Spinal cord (tissue), 10 donors: ENCODE measurements around the gene FAM168B. TPM values are rescaled to one million over a fixed set of nuclear protein-coding genes. Genes with fewer than 3 reads are reported as not detected.

Experiments used
- DNase-seq, 6 donors: peaks; one replicate each; pipeline versions ENCODE4 v3.0.0 to v3.0.0-alpha.2; 2013 to 2015; ENCODE audit warnings: low spot score in 6 of 6, low read depth in 4 of 6
- H3K27ac ChIP-seq: one replicate; pipeline ENCODE4 v1.5.1; 2013; ENCODE audit warnings: low read depth, low read length, control low read depth
- H3K27me3 ChIP-seq: one replicate; pipeline ENCODE4 v1.6.1; 2013; ENCODE audit warnings: low read length; ENCODE audit not compliant: control insufficient read depth, insufficient read depth
- H3K36me3 ChIP-seq: one replicate; pipeline ENCODE4 v1.6.1; 2013; ENCODE audit warnings: low read length; ENCODE audit not compliant: control insufficient read depth, insufficient read depth
- H3K4me1 ChIP-seq: one replicate; pipeline ENCODE4 v1.6.1; 2013; ENCODE audit warnings: low read length; ENCODE audit not compliant: control insufficient read depth, insufficient read depth
- H3K4me3 ChIP-seq: one replicate; pipeline ENCODE4 v1.5.1; 2013; ENCODE audit warnings: low read depth, low read length, control low read depth
- H3K9me3 ChIP-seq: one replicate; pipeline ENCODE4 v1.6.1; 2013; ENCODE audit warnings: low read length; ENCODE audit not compliant: control insufficient read depth, insufficient read depth
- WGBS: methylation state at CpG from one replicate; pipeline ENCODE4 v1.1.5; 2013; ENCODE audit warnings: missing lambda C conversion rate; ENCODE audit not compliant: insufficient coverage; 5-methylcytosine and 5-hydroxymethylcytosine counted together
- long read RNA-seq, 4 donors: transcript quantifications; one replicate each; lab custom pipeline, GENCODE V29; 2026
- polyA plus RNA-seq, 2 donors: library from polyadenylated mRNA; unstranded; fragments of 120-200 nt; gene quantifications; one replicate each; pipeline ENCODE4 v1.2.1, GENCODE V29; 2013; ENCODE audit not compliant: insufficient read length in 2 of 2
- total RNA-seq, 2 donors: library from RNA; depleted of rRNA in 1 of 2; stranded (reverse); fragments of 120-200 nt in 1 of 2; fragments of >200 nt in 1 of 2; gene quantifications; one replicate each; pipeline versions ENCODE4 v1.2.3 to v1.2.4, GENCODE V29; 2013 to 2014
- donor health status: healthy.

FAM168B gene, protein sequence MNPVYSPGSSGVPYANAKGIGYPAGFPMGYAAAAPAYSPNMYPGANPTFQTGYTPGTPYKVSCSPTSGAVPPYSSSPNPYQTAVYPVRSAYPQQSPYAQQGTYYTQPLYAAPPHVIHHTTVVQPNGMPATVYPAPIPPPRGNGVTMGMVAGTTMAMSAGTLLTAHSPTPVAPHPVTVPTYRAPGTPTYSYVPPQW
- total RNA-seq: 100 to 1,000 TPM in 1 of 2 donors, 10 to 100 TPM in 1; 76.0 to 123 TPM
- polyA plus RNA-seq: 100 to 1,000 TPM; 142 to 172 TPM
- long read RNA-seq, donor 1, full-length matches to known transcripts: 41 of 68 reads
- long read RNA-seq, donor 1, partial matches to known transcripts: 27 of 68 reads
- long read RNA-seq, donor 1, other reads (novel, unspliced or antisense): 0 of 68 reads
- long read RNA-seq, donor 2, transcript FAM168B-201 (7 exons, 944 nt): major isoform, 12 of 29 reads
- long read RNA-seq, donor 2, partial matches to known transcripts: 17 of 29 reads
- long read RNA-seq, donor 2, other reads (novel, unspliced or antisense): 0 of 29 reads
- long read RNA-seq, donor 3, full-length matches to known transcripts: 13 of 49 reads
- long read RNA-seq, donor 3, partial matches to known transcripts: 36 of 49 reads
- long read RNA-seq, donor 3, other reads (novel, unspliced or antisense): 0 of 49 reads
- long read RNA-seq, donor 4, transcript FAM168B-201 (7 exons, 944 nt): major isoform, 15 of 29 reads
- long read RNA-seq, donor 4, partial matches to known transcripts: 14 of 29 reads
- long read RNA-seq, donor 4, other reads (novel, unspliced or antisense): 0 of 29 reads

DNA sequence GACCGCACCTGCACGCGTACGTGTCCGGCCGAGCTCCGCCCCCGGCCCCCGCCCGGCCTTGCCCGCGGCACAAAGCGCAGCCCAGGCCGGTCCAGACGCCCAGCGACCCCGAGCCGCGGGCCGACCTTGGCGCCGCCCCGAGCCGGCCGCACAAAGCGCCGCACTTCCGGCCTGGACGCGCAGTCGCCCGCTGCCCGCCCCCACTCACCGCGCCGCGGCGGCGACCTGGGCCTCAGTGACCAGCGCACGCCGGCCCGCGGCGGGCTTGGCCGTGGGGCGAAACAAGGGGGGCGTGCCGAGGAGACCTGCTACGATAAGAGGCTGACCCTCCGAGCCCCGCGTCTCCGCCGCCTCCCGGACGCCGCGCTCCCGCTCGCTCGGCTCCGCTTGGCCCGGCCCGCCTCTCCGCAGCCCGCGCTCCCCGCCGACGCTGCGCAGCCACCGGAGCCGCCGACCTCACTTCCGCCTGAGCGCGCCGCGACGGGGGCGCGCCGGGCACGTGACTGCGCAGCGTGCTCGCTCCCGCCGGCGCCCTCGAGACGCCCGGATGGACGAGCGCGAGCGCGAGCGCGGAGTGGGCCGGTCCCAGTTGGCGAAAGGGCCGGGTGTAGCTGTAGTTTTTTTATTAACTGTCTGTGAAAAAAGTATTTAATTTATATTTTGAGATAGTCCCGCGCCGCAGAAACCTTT, at the start of gene FAM168B:
Gene FAM168B (minus strand): TSS at position 455 of the 690 bp plus-strand sequence. CDS start 10,814 bp downstream, outside the sequence.
- DNase-seq: peak; percentile 84 to 98 (median 91)
- Histone ChIP-seq H3K36me3 (peaks cover 21% of the 10 kb centered on the region), H3K9me3 (no peaks in the 10 kb centered on the region), H3K4me1 (peaks cover 18% of the 10 kb centered on the region), H3K27ac (peak within 1 kb of the TSS; percentile 98), H3K27me3 (no peaks in the 10 kb centered on the region), H3K4me3 (peak within 1 kb of the TSS; percentile 88)
- under 1% methylated on average over 107 of the region's 107 CpGs for WGBS

DNA sequence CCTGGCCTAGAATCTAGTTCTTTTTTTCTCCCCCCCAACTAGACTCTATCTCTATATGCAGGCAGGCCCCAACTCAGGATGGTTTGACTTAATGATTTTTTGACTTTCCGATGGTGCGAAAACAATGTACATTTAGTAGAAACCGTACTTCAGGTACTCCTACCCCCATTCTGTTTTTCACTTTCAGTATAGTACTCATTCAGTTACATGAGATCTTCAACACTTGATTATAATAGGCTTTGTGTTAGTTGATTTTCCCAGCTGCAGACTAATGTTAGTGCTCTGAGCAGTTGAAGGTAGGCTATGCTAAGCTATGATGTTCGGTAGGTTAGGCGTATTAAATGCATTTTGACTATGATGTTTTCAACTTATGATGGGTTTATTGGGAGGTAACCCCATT, 49.6 kb upstream of the FAM168B start:
- no peaks in the 10 kb centered on the region for H3K4me1 ChIP-seq
- H3K9me3 ChIP-seq: no peaks in the 10 kb centered on the region
- peaks cover 20% of the 10 kb centered on the region for H3K36me3 ChIP-seq
- no peaks in the 10 kb centered on the region for H3K27me3 ChIP-seq
- WGBS: no CpG with 5 or more reads among the region's 5 CpGs
- H3K4me3 ChIP-seq: no peak overlapping the region
- DNase-seq: no peak
- no peak overlapping the region for H3K27ac ChIP-seq

DNA sequence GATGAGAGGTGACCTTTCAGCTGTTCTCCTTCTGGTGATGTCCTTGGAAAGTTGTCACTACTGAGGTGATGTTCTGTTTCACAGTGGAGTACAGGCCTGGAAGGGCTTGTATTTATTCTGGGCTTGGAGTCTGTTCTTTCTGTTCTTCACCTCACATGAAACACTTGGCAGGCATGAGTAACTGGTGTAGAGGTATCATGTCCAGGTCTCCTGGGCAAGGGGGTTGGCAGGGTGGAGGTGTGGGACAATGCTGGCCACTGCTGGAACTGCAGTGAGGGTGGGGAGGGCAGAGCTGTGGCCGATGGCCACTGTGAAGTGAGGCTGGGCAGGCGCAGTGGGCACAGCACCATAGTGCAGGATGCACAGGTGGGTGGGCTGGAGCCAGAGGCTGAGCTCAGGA, 47.3 kb upstream of the FAM168B start:
- Histone ChIP-seq H3K4me3 (no peak overlapping the region), H3K9me3 (no peaks in the 10 kb centered on the region), H3K27ac (no peak overlapping the region), H3K36me3 (peaks cover 10% of the 10 kb centered on the region), H3K4me1 (no peaks in the 10 kb centered on the region), H3K27me3 (no peaks in the 10 kb centered on the region)
- DNase-seq: no peak
- WGBS: 97% methylated on average over 2 of the region's 2 CpGs

DNA sequence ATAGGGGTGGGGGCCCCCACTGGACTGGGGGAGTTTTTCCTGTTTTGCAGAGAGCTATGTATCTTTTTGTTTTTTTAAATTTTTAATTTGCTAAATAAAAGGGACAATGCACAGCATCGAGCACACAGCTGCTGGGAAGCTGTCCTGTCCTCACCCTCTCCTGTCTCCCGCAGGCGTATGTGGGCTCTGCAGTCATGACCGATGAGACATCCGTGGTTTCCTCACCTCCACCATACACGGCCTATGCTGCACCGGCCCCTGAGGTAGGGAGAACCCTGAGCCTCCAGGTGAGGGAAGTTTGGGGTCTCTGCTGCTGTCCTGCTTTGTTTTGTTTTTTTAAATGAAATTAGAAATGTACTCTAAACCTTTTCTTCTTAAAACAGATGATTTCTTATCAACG, 39.5 kb upstream of the FAM168B start:
- H3K27ac ChIP-seq: no peak overlapping the region
- DNase-seq: no peak
- no CpG with 5 or more reads among the region's 8 CpGs for WGBS

DNA sequence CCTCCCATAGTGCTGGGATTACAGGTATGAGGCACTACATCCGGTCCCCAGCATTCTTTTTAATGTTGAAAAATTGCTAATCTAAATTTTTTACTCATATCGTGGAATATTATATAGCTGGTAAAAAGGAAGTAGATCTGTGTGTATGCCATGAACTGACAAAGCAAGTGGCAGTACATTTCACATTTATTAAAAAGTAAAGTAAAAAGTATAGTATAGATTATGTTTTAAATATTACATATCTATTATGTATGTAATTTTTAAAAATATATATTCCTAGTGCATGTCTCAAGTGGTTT, 37.0 kb upstream of the FAM168B start:
- peaks cover 34% of the 10 kb centered on the region for H3K36me3 ChIP-seq
- no peaks in the 10 kb centered on the region for H3K27me3 ChIP-seq
- H3K27ac ChIP-seq: no peak overlapping the region
- peaks cover 6% of the 10 kb centered on the region for H3K4me1 ChIP-seq
- no peak for DNase-seq
- H3K4me3 ChIP-seq: no peak overlapping the region
- WGBS: no CpG with 5 or more reads among the region's 2 CpGs
- no peaks in the 10 kb centered on the region for H3K9me3 ChIP-seq

More for the DNA sequence above, 39.5 kb upstream of the FAM168B start:
- no peaks in the 10 kb centered on the region for H3K4me1 ChIP-seq
- H3K4me3 ChIP-seq: no peak overlapping the region
- H3K27me3 ChIP-seq: no peaks in the 10 kb centered on the region
- H3K36me3 ChIP-seq: peaks cover 36% of the 10 kb centered on the region
- no peaks in the 10 kb centered on the region for H3K9me3 ChIP-seq

DNA sequence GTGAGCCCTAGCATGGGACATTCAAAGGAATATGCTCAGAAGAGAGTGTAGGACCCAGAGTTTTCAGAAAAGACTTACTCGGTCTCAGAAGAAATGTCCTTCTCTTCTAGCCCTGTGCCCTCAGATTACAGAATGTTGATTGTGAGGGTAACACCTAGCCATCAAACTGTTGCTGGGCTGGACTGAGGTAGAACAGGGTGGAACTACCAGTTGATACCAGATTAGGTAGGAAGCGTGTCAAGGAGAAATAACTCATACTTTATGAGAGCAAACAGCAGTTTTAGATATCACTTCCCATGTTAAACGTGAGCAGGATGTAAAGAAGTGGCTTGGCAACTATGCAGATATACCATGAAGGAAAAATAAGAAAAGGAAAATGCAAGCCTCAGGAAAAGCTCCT, 34.7 kb upstream of the FAM168B start:
- WGBS: 100% methylated on average over 1 of the region's 3 CpGs
- no peaks in the 10 kb centered on the region for H3K27me3 ChIP-seq
- no peak overlapping the region for H3K27ac ChIP-seq

DNA sequence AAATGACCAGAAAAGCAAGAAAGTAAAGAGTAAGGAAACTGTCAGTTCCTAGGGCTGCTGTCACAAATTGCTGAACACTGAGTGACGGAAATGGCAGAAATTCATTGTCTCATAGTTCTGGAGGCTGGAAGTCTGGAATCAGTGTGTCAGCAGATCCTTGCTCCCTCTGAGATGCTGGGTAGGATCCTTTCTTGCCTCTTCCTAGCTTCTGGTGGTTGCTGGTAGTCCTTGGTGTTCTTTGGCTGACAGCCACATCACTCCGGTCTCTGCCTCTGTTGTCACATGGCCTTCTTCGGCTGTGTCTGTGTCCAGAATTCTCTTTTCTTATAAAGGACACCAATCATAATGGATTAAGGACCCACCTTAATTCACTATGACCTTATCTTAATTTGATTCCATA, 33.8 kb upstream of the FAM168B start:
- DNase-seq: no peak
- Histone ChIP-seq H3K27ac (peak overlapping the region; percentile 45), H3K4me1 (peaks cover 6% of the 10 kb centered on the region), H3K9me3 (no peaks in the 10 kb centered on the region), H3K27me3 (no peaks in the 10 kb centered on the region), H3K36me3 (peaks cover 20% of the 10 kb centered on the region), H3K4me3 (no peak overlapping the region)
- 61% methylated on average over 3 of the region's 3 CpGs for WGBS

More for the DNA sequence above, 34.7 kb upstream of the FAM168B start:
- no peak for DNase-seq
- Histone ChIP-seq H3K9me3 (no peaks in the 10 kb centered on the region), H3K36me3 (peaks cover 26% of the 10 kb centered on the region), H3K4me3 (no peak overlapping the region), H3K4me1 (peaks cover 6% of the 10 kb centered on the region)

DNA sequence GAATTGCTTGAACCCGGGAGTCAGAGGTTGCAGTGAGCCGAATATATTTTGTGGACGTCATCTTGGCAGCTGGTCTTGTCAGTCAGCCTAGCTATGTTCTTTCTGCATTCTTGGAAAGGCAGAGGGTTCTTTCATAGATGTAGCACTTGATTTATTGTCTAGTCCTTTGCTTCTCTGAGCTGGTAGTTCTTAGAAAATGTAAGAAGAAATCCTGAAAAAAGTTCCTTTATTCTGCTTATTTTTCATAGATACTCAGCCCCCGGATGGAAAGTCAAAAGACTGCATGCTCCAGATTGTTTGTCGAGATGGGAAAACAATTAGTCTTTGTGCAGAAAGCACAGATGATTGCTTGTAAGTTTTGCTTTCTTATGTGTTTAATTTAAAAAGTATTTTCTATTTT, 33.2 kb upstream of the FAM168B start:
- peak in 1 of 6 donors; percentile 7 for DNase-seq
- Histone ChIP-seq H3K36me3 (peaks cover 21% of the 10 kb centered on the region), H3K9me3 (no peaks in the 10 kb centered on the region), H3K27ac (no peak overlapping the region), H3K4me1 (peaks cover 6% of the 10 kb centered on the region), H3K27me3 (no peaks in the 10 kb centered on the region), H3K4me3 (no peak overlapping the region)
- WGBS: 100% methylated on average over 3 of the region's 5 CpGs

DNA sequence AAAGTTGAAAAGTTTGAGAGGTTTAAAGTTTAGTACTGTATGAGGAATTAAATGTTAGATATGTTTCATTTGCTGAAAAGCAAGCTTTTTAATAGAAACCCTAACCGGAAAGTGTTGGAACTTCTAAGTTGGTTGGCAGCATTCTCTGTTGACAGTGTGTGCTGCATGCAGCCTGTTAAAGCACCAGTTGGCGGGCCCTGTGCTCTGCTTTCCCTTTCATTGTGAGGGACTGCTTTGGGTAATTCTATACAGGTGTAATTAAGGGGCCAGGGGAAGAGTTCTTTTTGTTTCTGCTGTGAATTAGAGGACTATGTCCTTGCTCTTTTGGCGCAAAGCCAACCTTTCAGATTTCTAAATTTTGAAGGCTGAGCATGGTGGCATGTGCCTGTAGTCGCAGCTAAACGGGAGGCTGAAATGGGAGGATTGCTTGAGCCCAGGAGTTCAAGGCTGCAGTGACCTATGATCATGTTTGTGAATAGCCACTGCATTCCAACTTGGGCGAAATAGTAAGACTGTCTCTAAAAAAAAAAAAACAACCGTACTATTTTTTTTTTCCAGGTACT, 32.0 kb upstream of the FAM168B start:
- Histone ChIP-seq H3K27ac (no peak overlapping the region), H3K9me3 (no peaks in the 10 kb centered on the region), H3K4me1 (peaks cover 6% of the 10 kb centered on the region), H3K36me3 (peaks cover 17% of the 10 kb centered on the region), H3K27me3 (no peaks in the 10 kb centered on the region), H3K4me3 (no peak overlapping the region)
- 65% methylated on average over 4 of the region's 7 CpGs for WGBS
- peak in 1 of 6 donors; percentile 52 for DNase-seq
